AG09319 (cell line): ENCODE data around the gene HERC6.

ENCODE experiments used
- DNase-seq: peaks from one replicate; pipeline ENCODE4 v3.0.0-alpha.2; 2010; ENCODE audit warnings: low read depth; ENCODE audit errors: extremely low read depth
- CTCF ChIP-seq: IDR thresholded peaks from 2 replicates; pipeline ENCODE4 v1.5.1; 2011; ENCODE audit warnings: low read depth, mild to moderate bottlenecking, inconsistent platforms, low read length, moderate library complexity

HERC6 gene

GRCh38 chr4:88366460-88366859 lies 12.2 kb upstream of the HERC6 start:
- DNase-seq: no peak
- TF ChIP-seq CTCF: no peak

GRCh38 chr4:88367826-88368225 lies 10.8 kb upstream of the HERC6 start:
- no peak for TF ChIP-seq CTCF
- no peak for DNase-seq

- peak; percentile 69 for TF ChIP-seq CTCF
- DNase-seq: peak; percentile 15
These were observed 9.4 kb upstream of the HERC6 start for GRCh38 chr4:88369180-88369812.

- DNase-seq: no peak
- TF ChIP-seq CTCF: no peak
These were observed 2.5 kb downstream of the HERC6 start for GRCh38 chr4:88381123-88381522.

GRCh38 chr4:88382621-88383020 lies 4.0 kb downstream of the HERC6 start:
- DNase-seq: no peak

GRCh38 chr4:88390128-88390527 lies 11.5 kb downstream of the HERC6 start:
- no peak for DNase-seq
- no peak for TF ChIP-seq CTCF

More at GRCh38 chr4:88382621-88383020, 4.0 kb downstream of the HERC6 start:
- no peak for TF ChIP-seq CTCF

GRCh38 chr4:88391703-88392102 lies 13.1 kb downstream of the HERC6 start:
- TF ChIP-seq CTCF: no peak

More at GRCh38 chr4:88391703-88392102, 13.1 kb downstream of the HERC6 start:
- no peak for DNase-seq
